Peyer's patch (tissue), 4 donors: ENCODE data around the gene ZNF69. TPM values are rescaled to one million over a fixed set of nuclear protein-coding genes. Genes with fewer than 3 reads are reported as not detected.
"Not testable (repeated sequence)": the region's sequence is repeated elsewhere in the genome, so short reads cannot be mapped to it uniquely, and the experiment has no call there.

Experiments
- DNase-seq, 3 donors: peaks; one replicate each; pipeline ENCODE4 v3.0.0-alpha.2; 2017 to 2019
- H3K27ac ChIP-seq, 4 donors: fragments of 200-600 bp; sonication (generic); one replicate each; pipeline ENCODE4 v1.5.1; 2016 to 2019
- H3K27me3 ChIP-seq, 2 donors: fragments of 200-600 bp; sonication (generic); one replicate each; pipeline ENCODE4 v1.5.1; 2019
- H3K36me3 ChIP-seq, 3 donors: fragments of 200-600 bp; sonication (generic); one replicate each; pipeline ENCODE4 v1.5.1; 2016 to 2019
- H3K4me1 ChIP-seq, 4 donors: fragments of 200-600 bp; sonication (generic); one replicate each; pipeline ENCODE4 v1.5.1; 2016 to 2019
- H3K4me3 ChIP-seq, 4 donors: fragments of 200-600 bp; sonication (generic); 1 replicate in 3 of 4; 2 replicates in 1 of 4; pipeline ENCODE4 v1.5.1; 2016 to 2019; ENCODE audit warnings: mild to moderate bottlenecking in 1 of 4
- H3K9me3 ChIP-seq, 4 donors: fragments of 200-600 bp; sonication (generic); one replicate each; pipeline ENCODE4 v1.5.1; 2016 to 2019; ENCODE audit warnings: mild to moderate bottlenecking in 1 of 4
- POLR2A ChIP-seq, 2 donors: fragments of 450-650 bp; IDR thresholded peaks; one replicate each; pipeline ENCODE4 v1.5.1; 2017; ENCODE audit warnings: antibody characterized with exemption in 2 of 2, mild to moderate bottlenecking in 2 of 2, moderate library complexity in 2 of 2
- total RNA-seq, 4 donors: library from RNA; depleted of rRNA; stranded (reverse); fragments of >200 nt; gene quantifications; one replicate each; pipeline ENCODE4 v1.1.0, GENCODE V29; 2016
- TF ChIP-seq, protein P1 (sequence below), 6 experiments: fragments of 450-650 bp in 4 of 6; fragments of 200-600 bp in 2 of 6; sonication (generic) in 1 of 6; IDR thresholded peaks; one replicate each; pipeline ENCODE4 v1.5.1; 2017 to 2019; ENCODE audit warnings: antibody characterized with exemption in 6 of 6, mild to moderate bottlenecking in 3 of 6, moderate library complexity in 1 of 6

Gene ZNF69
- total RNA-seq, 4 donors from 2014 or later = 8.9 to 19.8 (median 14.5) TPM

DNA sequence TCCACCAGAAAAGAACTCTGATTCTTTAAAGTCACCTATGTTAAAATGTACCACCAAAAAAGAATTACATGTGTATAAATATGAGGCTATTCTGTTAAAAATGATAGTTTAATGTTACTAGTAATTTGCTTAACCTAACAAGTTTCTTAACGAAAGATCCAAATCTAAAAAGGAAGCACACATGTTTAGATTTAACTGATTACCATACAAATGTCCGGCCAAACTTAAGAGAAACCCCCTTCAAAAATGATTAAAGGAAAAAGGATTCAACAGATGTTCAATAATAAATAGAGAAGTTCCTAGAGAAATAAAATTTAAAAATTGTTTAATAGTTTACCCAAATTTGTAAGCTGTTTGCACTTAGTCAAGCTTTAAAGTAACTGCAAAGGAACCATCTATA lies 5.0 kb upstream of the ZNF69 start:
- DNase-seq = no peak
- H3K4me3 ChIP-seq = no peak overlapping the region
- no peaks in the 10 kb centered on the region for H3K36me3 ChIP-seq
- peaks cover 0 to 4% (median 0%) of the 10 kb centered on the region in 4 donors for H3K4me1 ChIP-seq
- H3K27me3 ChIP-seq = no peaks in the 10 kb centered on the region
- no peak for TF ChIP-seq POLR2A (IDR thresholded peaks at IDR 0.05)
- TF ChIP-seq, protein P1, sequence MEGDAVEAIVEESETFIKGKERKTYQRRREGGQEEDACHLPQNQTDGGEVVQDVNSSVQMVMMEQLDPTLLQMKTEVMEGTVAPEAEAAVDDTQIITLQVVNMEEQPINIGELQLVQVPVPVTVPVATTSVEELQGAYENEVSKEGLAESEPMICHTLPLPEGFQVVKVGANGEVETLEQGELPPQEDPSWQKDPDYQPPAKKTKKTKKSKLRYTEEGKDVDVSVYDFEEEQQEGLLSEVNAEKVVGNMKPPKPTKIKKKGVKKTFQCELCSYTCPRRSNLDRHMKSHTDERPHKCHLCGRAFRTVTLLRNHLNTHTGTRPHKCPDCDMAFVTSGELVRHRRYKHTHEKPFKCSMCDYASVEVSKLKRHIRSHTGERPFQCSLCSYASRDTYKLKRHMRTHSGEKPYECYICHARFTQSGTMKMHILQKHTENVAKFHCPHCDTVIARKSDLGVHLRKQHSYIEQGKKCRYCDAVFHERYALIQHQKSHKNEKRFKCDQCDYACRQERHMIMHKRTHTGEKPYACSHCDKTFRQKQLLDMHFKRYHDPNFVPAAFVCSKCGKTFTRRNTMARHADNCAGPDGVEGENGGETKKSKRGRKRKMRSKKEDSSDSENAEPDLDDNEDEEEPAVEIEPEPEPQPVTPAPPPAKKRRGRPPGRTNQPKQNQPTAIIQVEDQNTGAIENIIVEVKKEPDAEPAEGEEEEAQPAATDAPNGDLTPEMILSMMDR (IDR thresholded peaks at IDR 0.05) = no peak
- H3K27ac ChIP-seq = no peak overlapping the region
- peaks cover 0 to 5% (median 0%) of the 10 kb centered on the region in 4 donors for H3K9me3 ChIP-seq

DNA sequence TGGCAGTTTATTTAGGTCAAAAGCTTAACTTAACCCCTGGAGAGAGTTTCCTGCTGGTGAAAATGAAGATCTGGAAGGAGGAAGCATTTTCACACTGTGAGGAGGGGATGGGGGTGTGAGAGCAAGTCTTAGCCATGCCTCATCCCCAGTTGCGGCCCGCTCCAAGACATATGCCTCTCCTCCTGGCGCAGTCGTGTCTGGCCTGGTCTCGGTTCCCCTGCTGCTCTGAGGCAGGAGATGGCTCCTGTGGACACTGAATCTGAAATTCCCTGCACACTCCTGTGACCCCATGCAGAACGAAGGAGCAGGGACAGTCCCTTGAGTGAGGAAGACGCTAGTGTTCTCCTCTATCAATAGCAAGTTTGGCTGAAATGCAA lies 360 bp upstream of the ZNF69 start:
- no peak for TF ChIP-seq POLR2A (IDR thresholded peaks at IDR 0.05)
- TF ChIP-seq, protein P1 (IDR thresholded peaks at IDR 0.05) = no peak
- Histone ChIP-seq H3K4me1 (peaks cover 0 to 4% (median 2%) of the 10 kb centered on the region in 4 donors), H3K27me3 (no peaks in the 10 kb centered on the region), H3K4me3 (peak overlapping the region; percentile 47 to 68 (median 59)), H3K27ac (peak overlapping the region in 3 of 4 donors; percentile 70 to 87 (median 83)), H3K36me3 (no peaks in the 10 kb centered on the region), H3K9me3 (no peaks in the 10 kb centered on the region)
- peak in 1 of 3 donors; percentile 48 for DNase-seq

DNA sequence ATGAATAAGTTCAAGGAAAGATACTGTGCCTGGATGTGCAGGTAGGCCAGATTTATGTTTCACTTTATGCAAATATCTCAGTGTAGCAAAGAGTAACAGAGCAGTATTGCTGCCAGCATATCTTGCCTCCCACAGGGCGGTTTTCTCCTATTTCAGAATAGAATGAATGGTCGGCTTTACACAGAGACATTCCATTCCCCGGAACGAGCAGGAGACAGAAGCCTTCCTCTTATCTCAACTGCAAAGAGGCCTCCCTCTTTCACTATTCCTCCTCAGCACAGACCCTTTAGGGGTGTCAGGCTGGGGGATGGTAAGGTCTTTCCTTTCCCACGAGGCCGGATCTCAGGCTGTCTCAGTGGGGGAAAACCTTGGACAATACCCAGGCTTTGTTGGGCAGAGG lies 2.3 kb downstream of the ZNF69 start:
- not testable (repeated sequence) for H3K27me3 ChIP-seq, DNase-seq, H3K9me3 ChIP-seq, H3K4me3 ChIP-seq, H3K36me3 ChIP-seq, H3K27ac ChIP-seq, H3K4me1 ChIP-seq

DNA sequence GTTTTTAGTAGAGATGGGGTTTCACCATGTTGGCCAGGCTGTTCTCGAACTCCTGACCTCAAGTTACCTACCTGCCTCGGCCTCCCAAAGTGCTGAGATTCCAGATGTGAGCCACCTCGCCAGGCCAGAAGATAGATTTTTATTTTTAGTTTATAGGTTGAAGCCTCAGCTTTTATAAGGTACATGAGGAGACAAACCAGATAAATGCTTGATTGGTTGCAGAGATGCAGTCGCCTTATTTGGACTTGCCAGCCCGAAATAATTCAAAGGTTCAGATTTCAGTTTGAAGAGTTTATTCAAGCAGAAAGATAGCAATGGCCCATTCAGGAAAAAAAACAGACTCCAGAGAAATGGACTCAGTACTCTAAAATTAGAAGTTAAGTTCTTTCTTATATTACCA lies 3.1 kb downstream of the ZNF69 start:
- H3K9me3 ChIP-seq = no peaks in the 10 kb centered on the region
- no peak for DNase-seq
- TF ChIP-seq, protein P1 (IDR thresholded peaks at IDR 0.05) = no peak
- TF ChIP-seq POLR2A (IDR thresholded peaks at IDR 0.05) = no peak
- no peaks in the 10 kb centered on the region for H3K36me3 ChIP-seq
- no peak overlapping the region for H3K4me3 ChIP-seq
- no peaks in the 10 kb centered on the region for H3K27me3 ChIP-seq
- no peak overlapping the region for H3K27ac ChIP-seq
- H3K4me1 ChIP-seq = peaks cover 0 to 4% (median 2%) of the 10 kb centered on the region in 4 donors

DNA sequence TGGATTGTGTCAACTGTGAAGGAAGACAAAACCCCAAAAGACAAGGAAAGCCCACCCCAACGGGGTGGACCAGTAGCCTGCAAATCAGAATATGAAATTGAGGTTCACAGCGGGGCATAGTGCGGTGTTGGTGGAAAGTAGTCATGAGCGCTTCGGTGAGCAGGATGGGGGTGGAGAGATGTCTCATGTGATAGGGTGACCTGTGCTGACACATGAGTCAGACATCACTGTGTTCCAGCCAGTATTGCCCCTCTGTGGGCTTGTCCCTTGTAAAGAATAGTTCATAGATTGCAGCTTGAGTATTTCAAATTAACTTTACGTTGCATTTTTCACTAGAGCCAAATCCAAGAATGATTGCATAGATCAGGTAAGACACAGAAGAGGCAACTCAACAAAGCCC lies 7.3 kb downstream of the ZNF69 start:
- H3K36me3 ChIP-seq = no peaks in the 10 kb centered on the region
- no peaks in the 10 kb centered on the region for H3K4me1 ChIP-seq
- TF ChIP-seq, protein P1 (IDR thresholded peaks at IDR 0.05) = no peak
- TF ChIP-seq POLR2A (IDR thresholded peaks at IDR 0.05) = no peak
- H3K27ac ChIP-seq = no peak overlapping the region
- H3K27me3 ChIP-seq = no peaks in the 10 kb centered on the region
- H3K9me3 ChIP-seq = peaks cover 0 to 14% (median 0%) of the 10 kb centered on the region in 4 donors
- no peak overlapping the region for H3K4me3 ChIP-seq
- no peak for DNase-seq

DNA sequence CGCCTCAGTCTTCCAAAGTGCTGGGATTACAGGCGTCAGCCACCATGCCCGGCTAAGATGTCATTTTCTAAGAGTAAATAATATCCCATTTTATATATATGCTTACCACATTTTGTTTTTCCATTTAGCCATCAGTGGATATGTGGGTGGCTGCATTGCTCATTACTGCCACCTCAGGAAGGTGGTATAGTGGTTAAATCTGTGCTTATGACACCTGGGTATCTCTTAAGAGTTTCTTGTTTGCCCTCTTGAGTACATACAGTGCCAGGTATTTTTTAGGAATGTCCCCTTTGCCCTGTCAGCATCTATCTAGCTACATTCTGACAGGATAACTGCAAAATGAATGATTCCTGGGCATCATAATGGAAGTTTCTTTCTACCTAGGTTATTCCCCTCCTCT lies 14.6 kb downstream of the ZNF69 start:
- no peak for DNase-seq
- H3K9me3 ChIP-seq = peaks cover 0 to 74% (median 22%) of the 10 kb centered on the region in 4 donors
- no peak overlapping the region for H3K27ac ChIP-seq
- H3K27me3 ChIP-seq = no peaks in the 10 kb centered on the region
- no peak for TF ChIP-seq POLR2A (IDR thresholded peaks at IDR 0.05)
- TF ChIP-seq, protein P1 (IDR thresholded peaks at IDR 0.05) = no peak
- no peak overlapping the region for H3K4me3 ChIP-seq
- peaks cover 0 to 35% (median 4%) of the 10 kb centered on the region in 3 donors for H3K36me3 ChIP-seq
- H3K4me1 ChIP-seq = no peaks in the 10 kb centered on the region
